ENCODE measurements around the gene NEDD9.

NEDD9 gene

GRCh38 chr6:11198663-11199603 is 33.5 kb downstream of the NEDD9 start:
- H3F3A ChIP-seq (ENCODE audit: insufficient read depth): no peaks in the 10 kb centered on the region
- TF ChIP-seq EZH2phosphoT487 (conservative IDR thresholded peaks at IDR 0.05; ENCODE audit: low read length) (no peak), CTCF (IDR thresholded peaks at IDR 0.05; ENCODE audit: insufficient read depth, low read length, poor library complexity, severe bottlenecking) (no peak)
- H4K20me1 ChIP-seq (ENCODE audit: low read depth, low read length): no peaks in the 10 kb centered on the region
- H3K9ac ChIP-seq (ENCODE audit: low read length): no peak overlapping the region
- H3K4me3 ChIP-seq (ENCODE audit: insufficient read depth, low read length, poor library complexity, severe bottlenecking): no peak overlapping the region
- no peaks in the 10 kb centered on the region for H3K9me3 ChIP-seq (ENCODE audit: insufficient read depth, low read length)
- H2AFZ ChIP-seq (ENCODE audit: low read depth, low read length, severe bottlenecking): no peak overlapping the region
- H3K79me2 ChIP-seq (ENCODE audit: insufficient read depth, low read length): no peaks in the 10 kb centered on the region
- H3K9me2 ChIP-seq (replicated peaks; ENCODE audit: insufficient read depth, low read length): no peaks in the 10 kb centered on the region
- no peak overlapping the region for H3K4me2 ChIP-seq (ENCODE audit: low read depth, low read length, poor library complexity, severe bottlenecking)
- H3K27ac ChIP-seq (ENCODE audit: low read depth, low read length): no peak overlapping the region
- 0 out of 2 replicates have a peak, but pooled peaks cover 3% of the 10 kb centered on the region for H3K36me3 ChIP-seq (ENCODE audit: low read length)
- no peaks in the 10 kb centered on the region for H3K27me3 ChIP-seq (ENCODE audit: low read length)

GRCh38 chr6:11197850-11198249 is 34.6 kb downstream of the NEDD9 start:
- Histone ChIP-seq H3K79me2 (ENCODE audit: insufficient read depth, low read length) (no peaks in the 10 kb centered on the region), H3K4me3 (ENCODE audit: insufficient read depth, low read length, poor library complexity, severe bottlenecking) (no peak overlapping the region), H3K36me3 (ENCODE audit: low read length) (0 out of 2 replicates have a peak, but pooled peaks cover 3% of the 10 kb centered on the region), H3F3A (ENCODE audit: insufficient read depth) (no peaks in the 10 kb centered on the region), H3K4me2 (ENCODE audit: low read depth, low read length, poor library complexity, severe bottlenecking) (no peak overlapping the region), H3K27ac (ENCODE audit: low read depth, low read length) (no peak overlapping the region), H3K9me3 (ENCODE audit: insufficient read depth, low read length) (no peaks in the 10 kb centered on the region), H3K27me3 (ENCODE audit: low read length) (no peaks in the 10 kb centered on the region), H3K9ac (ENCODE audit: low read length) (no peak overlapping the region), H2AFZ (ENCODE audit: low read depth, low read length, severe bottlenecking) (no peak overlapping the region), H3K9me2 (replicated peaks; ENCODE audit: insufficient read depth, low read length) (no peaks in the 10 kb centered on the region), H4K20me1 (ENCODE audit: low read depth, low read length) (no peaks in the 10 kb centered on the region)
- TF ChIP-seq CTCF (IDR thresholded peaks at IDR 0.05; ENCODE audit: insufficient read depth, low read length, poor library complexity, severe bottlenecking) (no peak), EZH2phosphoT487 (conservative IDR thresholded peaks at IDR 0.05; ENCODE audit: low read length) (no peak)

GRCh38 chr6:11197175-11197536 is 35.3 kb downstream of the NEDD9 start:
- Histone ChIP-seq H4K20me1 (ENCODE audit: low read depth, low read length) (no peaks in the 10 kb centered on the region), H3K9ac (ENCODE audit: low read length) (no peak overlapping the region)

More at GRCh38 chr6:11197175-11197536, 35.3 kb downstream of the NEDD9 start:
- Histone ChIP-seq H3K27ac (ENCODE audit: low read depth, low read length) (no peak overlapping the region), H3K9me2 (replicated peaks; ENCODE audit: insufficient read depth, low read length) (no peaks in the 10 kb centered on the region), H3K79me2 (ENCODE audit: insufficient read depth, low read length) (no peaks in the 10 kb centered on the region), H3F3A (ENCODE audit: insufficient read depth) (no peaks in the 10 kb centered on the region), H2AFZ (ENCODE audit: low read depth, low read length, severe bottlenecking) (no peak overlapping the region), H3K27me3 (ENCODE audit: low read length) (no peaks in the 10 kb centered on the region), H3K4me3 (ENCODE audit: insufficient read depth, low read length, poor library complexity, severe bottlenecking) (no peak overlapping the region), H3K4me2 (ENCODE audit: low read depth, low read length, poor library complexity, severe bottlenecking) (no peak overlapping the region), H3K9me3 (ENCODE audit: insufficient read depth, low read length) (no peaks in the 10 kb centered on the region), H3K36me3 (ENCODE audit: low read length) (0 out of 2 replicates have a peak, but pooled peaks cover 3% of the 10 kb centered on the region)
- TF ChIP-seq EZH2phosphoT487 (conservative IDR thresholded peaks at IDR 0.05; ENCODE audit: low read length): no peak
- TF ChIP-seq CTCF (IDR thresholded peaks at IDR 0.05; ENCODE audit: insufficient read depth, low read length, poor library complexity, severe bottlenecking): no peak

Data from SU-DHL-6 (cell line).